IPS-20b (cell line): ENCODE measurements around the gene PLET1.

Experiments used
- H3K27ac ChIP-seq: one replicate; pipeline ENCODE4 v1.5.1; 2013; ENCODE audit warnings: low read length
- H3K27me3 ChIP-seq: 2 replicates; pipeline ENCODE4 v1.6.1; 2013; ENCODE audit warnings: mild to moderate bottlenecking, low read length, inconsistent platforms; ENCODE audit not compliant: insufficient read depth
- H3K36me3 ChIP-seq: 2 replicates; pipeline ENCODE4 v1.6.1; 2013; ENCODE audit warnings: low read depth, mild to moderate bottlenecking, inconsistent platforms, low read length, moderate library complexity; ENCODE audit not compliant: insufficient read depth
- H3K4me1 ChIP-seq: 2 replicates; pipeline ENCODE4 v1.6.1; 2013; ENCODE audit warnings: mild to moderate bottlenecking, control low read depth, inconsistent platforms, low read length, moderate library complexity; ENCODE audit not compliant: insufficient read depth
- H3K4me3 ChIP-seq: 2 replicates; pipeline ENCODE4 v1.5.1; 2013; ENCODE audit warnings: mild to moderate bottlenecking, low read length, inconsistent platforms
- H3K9ac ChIP-seq: 2 replicates; pipeline ENCODE4 v1.6.1; 2013; ENCODE audit warnings: low read depth, mild to moderate bottlenecking, inconsistent platforms, low read length, moderate library complexity
- H3K9me3 ChIP-seq: 2 replicates; pipeline ENCODE4 v1.6.1; 2013; ENCODE audit warnings: mild to moderate bottlenecking, low read depth, low read length, inconsistent platforms; ENCODE audit not compliant: insufficient read depth

The PLET1 gene

DNA sequence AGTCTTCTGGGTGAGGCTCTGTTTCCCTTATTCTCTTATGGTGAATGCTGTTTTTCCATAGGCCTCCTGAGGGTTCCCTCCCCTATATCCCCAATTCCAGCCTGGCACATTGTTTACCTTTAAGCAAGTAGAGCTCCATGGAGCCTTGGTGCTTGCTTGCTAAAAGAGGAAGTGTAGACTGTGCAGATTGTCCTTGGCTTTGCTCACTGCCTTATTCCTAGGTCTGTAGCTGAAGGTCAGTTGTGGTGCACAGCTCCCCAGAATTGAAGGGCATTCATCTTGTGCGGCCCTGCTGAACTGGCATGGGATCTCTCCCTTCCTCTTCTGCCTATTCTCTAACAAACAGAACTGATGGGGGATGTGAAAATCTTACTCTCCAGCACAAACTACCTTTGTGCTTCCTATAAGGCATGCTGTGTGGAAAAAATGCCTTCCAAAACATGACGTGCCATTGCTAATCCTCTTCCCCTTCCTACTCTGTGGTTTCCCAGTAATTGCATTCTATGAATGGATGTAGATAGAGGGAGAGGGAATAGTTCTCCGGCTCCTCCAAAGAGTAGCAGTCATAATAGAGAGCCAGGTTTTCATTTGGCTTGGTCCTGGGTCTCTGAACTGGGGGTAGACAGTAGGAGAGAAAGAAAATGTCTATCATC lies 34.2 kb upstream of the PLET1 start:
- Histone ChIP-seq H3K4me3 (no peak overlapping the region), H3K27ac (no peak overlapping the region), H3K9me3 (no peaks in the 10 kb centered on the region), H3K9ac (no peak overlapping the region), H3K36me3 (no peaks in the 10 kb centered on the region), H3K4me1 (no peaks in the 10 kb centered on the region; the same call in 1 of the 2 replicates), H3K27me3 (peaks cover 13% of the 10 kb centered on the region)

DNA sequence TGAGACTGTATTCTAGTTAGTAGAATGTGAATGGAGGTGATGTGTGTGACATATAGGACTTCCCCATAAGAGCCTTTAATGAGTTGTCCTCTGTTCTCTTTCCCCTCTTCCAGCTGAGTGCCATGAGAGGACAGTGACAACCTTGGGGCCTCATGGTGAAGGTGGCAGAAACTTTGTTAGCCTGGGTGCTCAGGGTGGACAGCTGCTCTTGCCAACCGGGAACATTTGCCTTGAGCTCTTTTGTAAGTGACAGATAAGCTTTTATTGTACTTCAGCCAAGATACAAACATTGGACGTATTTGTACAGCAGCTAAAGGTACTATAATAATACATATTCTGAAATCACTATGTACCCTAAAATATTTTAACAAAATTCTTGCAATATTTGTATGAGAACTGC lies 33.0 kb upstream of the PLET1 start:
- H3K9me3 ChIP-seq = no peaks in the 10 kb centered on the region
- H3K27me3 ChIP-seq = peaks cover 25% of the 10 kb centered on the region
- H3K4me1 ChIP-seq = no peaks in the 10 kb centered on the region
- no peaks in the 10 kb centered on the region for H3K36me3 ChIP-seq
- H3K4me3 ChIP-seq = no peak overlapping the region
- H3K9ac ChIP-seq = no peak overlapping the region
- no peak overlapping the region for H3K27ac ChIP-seq

DNA sequence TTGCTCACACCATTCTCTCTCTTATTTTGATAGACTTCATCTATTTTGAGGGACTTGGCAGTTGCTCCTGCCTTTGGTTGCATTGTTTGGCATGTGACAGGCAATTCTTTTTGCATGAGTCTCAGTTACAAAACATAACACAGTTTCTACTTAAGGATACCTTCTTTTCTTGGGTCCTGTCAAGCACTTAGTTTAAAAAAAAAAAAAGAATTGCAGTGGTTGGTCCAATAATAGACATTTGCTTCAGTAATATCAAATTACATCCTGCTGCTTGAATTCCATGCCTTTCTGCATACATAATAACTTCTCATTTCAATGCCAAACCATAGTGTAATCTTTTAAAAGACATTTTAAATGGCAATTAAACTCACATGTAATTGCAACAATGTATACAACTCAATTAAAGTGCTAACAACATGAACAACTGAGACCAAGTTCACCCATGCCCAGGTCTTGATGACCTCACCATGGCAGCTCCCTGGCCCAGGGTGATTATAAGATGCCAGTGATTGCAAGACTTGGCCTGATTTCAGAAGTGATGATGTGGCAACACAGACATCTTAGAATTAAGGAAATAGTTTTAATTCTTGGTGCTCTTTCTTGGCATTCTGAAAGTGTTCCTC lies 32.2 kb upstream of the PLET1 start:
- Histone ChIP-seq H3K4me1 (no peaks in the 10 kb centered on the region), H3K36me3 (no peaks in the 10 kb centered on the region), H3K9me3 (no peaks in the 10 kb centered on the region), H3K27me3 (peaks cover 30% of the 10 kb centered on the region), H3K9ac (no peak overlapping the region), H3K27ac (no peak overlapping the region), H3K4me3 (no peak overlapping the region)

DNA sequence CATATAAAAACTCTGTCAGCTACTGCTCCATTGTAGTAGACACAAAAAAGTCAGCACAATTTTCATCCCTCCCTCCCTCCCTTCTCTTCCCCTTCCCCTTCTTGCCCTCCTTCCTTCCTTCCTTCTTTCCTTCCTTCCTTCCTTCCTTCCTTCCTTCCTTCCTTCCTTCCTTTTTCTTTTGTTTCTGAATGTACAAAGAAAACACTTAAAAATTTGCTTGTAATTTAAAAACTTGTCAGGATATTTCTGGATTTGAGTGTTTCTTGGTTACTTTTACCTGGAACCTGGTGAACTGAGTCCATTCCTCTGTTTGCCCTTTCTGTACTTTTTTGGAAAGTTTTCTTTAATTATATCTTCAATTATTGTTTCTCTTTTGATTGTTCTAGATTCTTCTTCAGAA lies 31.5 kb upstream of the PLET1 start:
- Histone ChIP-seq H3K27me3 (peaks cover 30% of the 10 kb centered on the region), H3K4me1 (no peaks in the 10 kb centered on the region), H3K9ac (no peak overlapping the region), H3K4me3 (no peak overlapping the region), H3K27ac (no peak overlapping the region), H3K36me3 (no peaks in the 10 kb centered on the region), H3K9me3 (no peaks in the 10 kb centered on the region)

DNA sequence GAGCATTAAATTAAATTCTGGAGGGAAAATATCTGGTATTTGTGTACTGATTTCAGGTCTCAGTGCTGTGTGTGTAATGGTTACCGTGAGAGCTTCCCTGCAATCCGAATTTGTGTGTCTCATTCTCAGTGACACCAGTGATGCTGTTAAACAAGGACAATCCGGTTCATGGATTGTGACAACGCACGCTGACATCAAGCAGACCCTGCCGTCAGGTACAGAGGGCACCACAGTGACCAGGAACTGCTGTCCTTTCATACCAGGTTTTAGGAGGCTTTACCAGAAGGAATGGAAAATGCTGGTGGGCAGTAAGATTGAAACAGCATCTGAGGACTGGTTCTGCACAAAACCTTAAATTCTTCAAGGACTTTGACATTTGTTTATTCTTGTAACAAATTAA lies 30.5 kb upstream of the PLET1 start:
- no peaks in the 10 kb centered on the region for H3K36me3 ChIP-seq
- no peaks in the 10 kb centered on the region for H3K9me3 ChIP-seq
- no peak overlapping the region for H3K4me3 ChIP-seq
- no peak overlapping the region for H3K9ac ChIP-seq
- H3K4me1 ChIP-seq = no peaks in the 10 kb centered on the region
- H3K27ac ChIP-seq = no peak overlapping the region
- H3K27me3 ChIP-seq = peaks cover 30% of the 10 kb centered on the region

DNA sequence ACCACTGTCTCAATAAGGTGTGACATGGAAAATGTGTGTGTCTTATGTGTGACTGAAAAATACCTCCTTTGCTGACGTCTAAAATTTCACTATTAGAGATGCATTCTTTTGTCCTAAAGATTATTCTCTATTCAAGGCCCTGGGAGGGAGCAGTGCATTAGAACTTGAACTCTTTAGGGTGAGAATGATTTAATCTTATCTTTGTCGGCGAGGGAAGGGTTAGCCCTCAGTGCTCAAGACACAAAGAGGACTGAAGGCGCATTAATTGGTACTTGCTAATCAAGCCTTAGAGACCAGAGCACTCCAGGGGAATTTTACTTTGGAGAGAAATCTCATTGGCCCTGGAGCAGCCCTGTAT lies 29.8 kb upstream of the PLET1 start:
- peak overlapping the region; percentile 74 for H3K4me3 ChIP-seq
- H3K36me3 ChIP-seq = no peaks in the 10 kb centered on the region
- peaks cover 30% of the 10 kb centered on the region for H3K27me3 ChIP-seq
- no peaks in the 10 kb centered on the region for H3K9me3 ChIP-seq
- no peaks in the 10 kb centered on the region; the same call in 1 of the 2 replicates for H3K4me1 ChIP-seq
- H3K9ac ChIP-seq = no peak overlapping the region
- no peak overlapping the region for H3K27ac ChIP-seq

DNA sequence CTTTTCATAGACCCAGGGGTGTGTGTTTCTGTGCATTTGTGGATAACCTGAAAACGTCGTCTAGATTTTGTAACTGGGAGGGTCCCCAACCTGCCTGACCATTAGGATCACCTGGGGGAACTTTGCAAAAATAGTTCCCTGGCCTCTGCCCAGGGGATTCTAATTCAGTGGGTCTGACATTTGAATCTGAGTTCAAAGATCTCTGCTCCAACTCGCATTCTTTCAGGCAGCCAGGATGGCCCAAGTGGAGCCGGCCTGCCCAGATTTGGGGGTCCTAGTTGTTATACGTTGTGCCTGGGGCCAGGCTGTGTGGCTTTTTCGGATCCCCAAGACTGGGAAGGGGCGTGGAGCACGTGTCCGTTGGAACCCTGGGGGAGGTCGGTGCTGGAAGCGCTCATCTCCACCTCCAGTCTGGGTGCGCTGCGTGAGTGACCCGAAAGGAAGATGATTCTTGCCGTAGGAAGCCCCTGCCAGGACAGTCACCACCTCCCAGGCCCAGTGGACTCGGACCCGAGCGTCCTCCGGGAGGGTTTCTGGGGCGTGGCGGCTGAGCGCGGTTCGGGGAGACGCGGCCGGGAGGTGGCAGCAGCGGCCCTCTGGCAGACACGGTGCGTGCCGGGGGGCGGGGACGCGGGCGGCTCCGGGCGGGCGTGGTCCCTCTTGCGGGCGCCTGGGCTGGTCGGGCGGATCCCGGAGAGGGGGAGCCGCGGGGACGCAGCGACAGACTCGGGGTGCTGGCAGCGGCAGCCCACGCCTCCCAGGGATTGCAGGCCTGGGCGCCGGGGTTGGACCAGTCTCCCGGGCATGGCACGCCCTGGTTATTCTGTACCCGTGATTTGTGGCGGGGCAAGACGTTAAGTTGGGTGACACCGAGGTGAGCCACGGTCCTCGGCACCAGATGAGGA lies 29.2 kb upstream of the PLET1 start:
- peak overlapping the region; percentile 64; the same call in 1 of the 2 replicates for H3K9ac ChIP-seq
- peaks cover 30% of the 10 kb centered on the region for H3K27me3 ChIP-seq
- H3K9me3 ChIP-seq = no peaks in the 10 kb centered on the region
- H3K36me3 ChIP-seq = no peaks in the 10 kb centered on the region
- no peak overlapping the region for H3K27ac ChIP-seq
- H3K4me1 ChIP-seq = no peaks in the 10 kb centered on the region; the same call in 1 of the 2 replicates
- H3K4me3 ChIP-seq = peak overlapping the region; percentile 74

DNA sequence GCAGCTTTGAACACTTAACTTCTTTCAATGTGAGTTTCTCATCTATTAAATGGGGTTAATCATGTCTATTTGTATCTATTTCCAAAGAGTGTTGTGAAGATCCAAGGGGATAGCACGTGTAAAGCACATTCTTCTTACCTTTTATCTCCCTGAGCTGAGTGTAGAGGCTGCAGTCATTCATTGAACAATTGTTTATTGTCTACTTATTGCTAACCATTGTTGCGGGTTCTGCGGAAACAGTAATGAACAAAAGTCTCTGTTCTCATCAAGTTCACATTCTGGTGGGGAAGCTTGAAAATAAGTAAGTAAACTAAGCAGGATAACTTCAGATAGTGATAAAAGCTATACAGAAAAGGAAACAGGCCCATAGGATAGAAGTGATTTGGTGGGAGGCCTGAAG lies 27.4 kb upstream of the PLET1 start:
- H3K9me3 ChIP-seq = no peaks in the 10 kb centered on the region
- no peak overlapping the region for H3K27ac ChIP-seq
- no peaks in the 10 kb centered on the region for H3K36me3 ChIP-seq
- peaks cover 30% of the 10 kb centered on the region for H3K27me3 ChIP-seq
- no peak overlapping the region for H3K9ac ChIP-seq
- no peak overlapping the region for H3K4me3 ChIP-seq
- no peaks in the 10 kb centered on the region; the same call in 1 of the 2 replicates for H3K4me1 ChIP-seq

DNA sequence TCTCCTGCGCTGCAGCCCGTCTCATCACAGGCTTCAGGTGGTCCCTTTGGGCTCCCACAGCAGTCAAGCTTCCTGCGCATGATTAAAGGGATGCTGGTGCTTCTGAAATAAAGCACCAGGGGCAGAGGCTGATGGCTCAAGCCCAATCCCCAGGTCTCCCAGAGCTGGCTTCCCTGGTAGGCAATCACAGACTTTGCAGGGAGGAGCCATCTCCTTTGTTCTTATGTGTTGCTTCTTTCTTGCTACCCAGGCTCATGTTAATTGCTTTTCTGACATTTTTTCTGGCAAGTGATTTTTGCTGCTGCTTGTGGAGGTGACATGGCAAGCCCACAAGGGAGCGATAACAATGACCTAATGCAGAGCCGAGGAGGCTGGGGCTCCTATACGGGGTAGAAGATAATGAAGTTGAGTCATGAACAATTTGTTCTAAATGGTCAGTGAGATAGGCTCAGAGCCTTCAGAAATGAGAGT lies 25.2 kb upstream of the PLET1 start:
- no peak overlapping the region for H3K4me3 ChIP-seq
- no peaks in the 10 kb centered on the region for H3K36me3 ChIP-seq
- H3K9me3 ChIP-seq = no peaks in the 10 kb centered on the region
- H3K4me1 ChIP-seq = no peaks in the 10 kb centered on the region; the same call in 1 of the 2 replicates
- H3K27ac ChIP-seq = no peak overlapping the region
- no peak overlapping the region for H3K9ac ChIP-seq
- H3K27me3 ChIP-seq = peaks cover 25% of the 10 kb centered on the region

DNA sequence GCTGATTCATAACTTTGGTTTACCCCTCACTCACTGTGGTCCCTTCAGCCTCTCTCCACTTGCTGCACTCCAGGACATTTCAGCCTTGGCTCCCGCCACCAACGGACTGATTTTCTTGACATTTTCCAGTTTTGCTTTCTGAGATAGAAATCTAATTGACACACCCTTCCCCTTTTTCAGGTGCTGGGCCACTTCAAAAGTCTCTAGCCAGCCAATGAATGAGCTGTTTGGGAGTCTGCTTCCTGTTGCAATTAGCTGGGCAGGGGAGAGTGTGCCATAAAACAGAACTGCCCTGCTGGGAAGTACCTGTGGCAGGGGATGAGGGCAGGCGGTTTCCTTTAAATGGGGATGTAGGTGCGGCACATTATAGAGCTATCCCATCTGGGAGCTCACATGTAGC lies 21.1 kb upstream of the PLET1 start:
- no peaks in the 10 kb centered on the region; the same call in none of the 2 replicates for H3K27me3 ChIP-seq
- no peaks in the 10 kb centered on the region for H3K36me3 ChIP-seq
- no peak overlapping the region for H3K9ac ChIP-seq
- no peaks in the 10 kb centered on the region for H3K9me3 ChIP-seq
- no peak overlapping the region for H3K27ac ChIP-seq
- no peak overlapping the region for H3K4me3 ChIP-seq
- H3K4me1 ChIP-seq = no peaks in the 10 kb centered on the region; the same call in 1 of the 2 replicates

DNA sequence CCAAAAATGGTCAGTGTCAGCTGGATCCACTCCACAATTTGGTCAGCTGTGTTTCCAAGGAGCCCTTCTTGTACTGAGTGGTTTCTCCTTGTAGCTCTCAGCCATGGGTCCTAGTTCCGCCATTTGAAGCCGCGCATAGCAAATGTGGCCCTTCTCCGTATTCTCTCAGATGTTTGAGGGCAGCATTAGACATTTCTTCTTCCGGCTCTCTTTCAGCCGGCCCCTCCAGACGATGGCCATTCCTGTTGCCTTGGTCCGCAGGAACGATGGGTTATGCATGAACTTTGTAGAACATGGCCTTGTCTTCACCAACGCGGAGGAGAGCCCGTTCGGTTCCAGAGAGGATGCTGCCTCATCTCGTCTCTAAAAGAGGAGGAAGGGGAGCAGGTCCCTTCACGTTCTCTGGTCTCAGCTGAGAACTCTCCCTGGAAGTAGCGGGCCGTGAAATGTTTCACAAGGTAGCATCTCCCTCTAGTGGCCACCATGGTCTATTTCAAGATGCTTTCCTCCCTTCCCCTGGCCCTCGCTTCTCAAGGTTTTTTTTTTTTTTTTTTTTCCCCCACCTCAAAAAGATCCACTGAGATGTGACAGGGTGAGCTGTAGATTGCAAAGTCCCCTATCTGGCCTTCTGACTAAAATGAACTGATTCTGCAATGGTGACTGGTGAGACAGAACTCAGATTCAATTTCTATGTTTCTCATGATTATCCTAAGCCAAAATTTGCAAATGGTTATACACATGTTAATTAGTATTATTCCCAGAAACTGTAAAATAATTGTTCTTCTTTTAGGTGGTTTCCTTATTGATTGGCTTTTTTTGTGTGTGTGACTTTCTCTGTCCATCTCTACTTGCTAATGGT lies 19.8 kb upstream of the PLET1 start:
- Histone ChIP-seq H3K36me3 (no peaks in the 10 kb centered on the region), H3K4me3 (peak overlapping the region; percentile 59), H3K4me1 (no peaks in the 10 kb centered on the region), H3K27ac (no peak overlapping the region), H3K27me3 (no peaks in the 10 kb centered on the region; the same call in none of the 2 replicates), H3K9ac (no peak overlapping the region), H3K9me3 (no peaks in the 10 kb centered on the region)
